Skeletal muscle cell (primary cell): Measurements from ENCODE around the gene HM13.
A peak's percentile ranks its signal among the peaks of the same experiment; 100 is the strongest.
"Not testable (repeated sequence)": the region's sequence is repeated elsewhere in the genome, so short reads cannot be mapped to it uniquely, and the experiment has no call there.

ENCODE experiments used
- DNase-seq: peaks from one replicate; pipeline ENCODE4 v3.0.0-alpha.2; 2010; ENCODE audit warnings: low read depth
- H3K4me3 ChIP-seq: 2 replicates; pipeline ENCODE4 v1.5.1; 2011; ENCODE audit warnings: low read depth, mild to moderate bottlenecking, control low read depth, low read length, moderate library complexity

Gene HM13

DNA sequence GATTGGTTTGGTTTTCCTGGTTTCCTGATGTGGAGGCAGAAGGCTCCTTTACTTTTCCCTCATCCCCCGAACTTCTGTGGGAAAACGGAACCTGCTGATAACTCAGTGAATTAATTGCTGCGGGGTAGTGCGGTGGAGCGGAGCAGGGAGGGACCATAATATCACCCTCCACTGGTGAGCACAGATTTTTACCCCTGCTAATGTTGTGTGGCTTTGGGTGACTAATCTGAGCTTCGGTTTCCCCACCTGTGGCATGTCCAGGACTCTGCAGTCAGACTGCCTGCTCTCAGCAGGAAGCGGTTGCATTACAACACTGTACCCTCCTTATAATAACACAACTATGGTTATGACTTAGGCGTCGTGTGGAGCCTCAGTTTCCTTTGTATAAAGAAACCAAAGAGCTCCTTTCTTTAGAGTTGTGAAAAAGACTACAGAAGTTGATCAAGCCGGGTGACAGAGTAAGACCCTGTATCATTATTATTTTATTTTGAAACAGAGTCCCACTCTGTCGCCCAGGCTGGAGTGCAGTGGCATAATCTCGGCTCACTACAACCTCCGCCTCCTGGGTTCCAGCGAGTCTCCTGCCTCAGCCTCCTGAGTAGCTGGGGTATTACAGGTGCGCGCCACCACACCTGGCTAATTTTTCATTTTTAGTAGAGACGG, 88.7 kb downstream of the HM13 start:
- H3K4me3 ChIP-seq: no peak overlapping the region
- DNase-seq: peak; percentile 69

DNA sequence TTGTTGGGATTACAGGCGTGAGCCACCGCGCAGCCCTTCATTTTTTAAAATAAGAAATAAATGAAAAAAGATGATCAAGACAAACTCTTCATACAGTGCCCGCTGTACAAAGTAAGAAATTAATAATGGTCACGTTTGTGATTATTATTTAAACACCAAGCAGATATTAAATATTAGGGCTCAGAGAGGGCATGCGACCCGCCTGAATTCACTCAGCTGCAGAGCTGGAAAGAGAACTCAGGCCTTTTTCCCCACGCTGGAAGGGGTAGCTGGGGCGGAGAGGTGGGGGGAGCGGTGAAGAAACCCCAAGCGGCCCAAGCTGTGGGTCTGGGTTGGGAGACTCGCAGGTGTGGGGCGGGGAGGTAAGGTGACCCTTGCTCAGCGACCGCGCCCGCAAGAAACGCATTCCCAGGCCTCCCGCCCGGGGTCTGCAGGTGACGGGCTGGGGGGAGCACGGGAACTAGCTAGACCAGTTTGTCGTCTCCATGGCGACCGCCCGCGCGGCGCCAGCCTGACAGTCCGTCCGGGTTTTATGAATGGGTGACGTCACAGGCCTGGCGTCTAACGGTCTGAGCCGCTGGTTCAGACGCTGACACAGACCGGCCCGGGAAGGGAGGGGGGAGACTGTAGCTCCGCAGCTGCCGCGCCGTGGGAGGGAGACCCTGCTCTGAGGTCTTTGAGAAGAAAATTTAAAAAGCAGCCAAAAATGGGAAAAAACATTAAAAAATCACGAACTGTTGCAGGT, 89.8 kb downstream of the HM13 start:
- peak overlapping the region; percentile 97 for H3K4me3 ChIP-seq
- peak; percentile 91 for DNase-seq

DNA sequence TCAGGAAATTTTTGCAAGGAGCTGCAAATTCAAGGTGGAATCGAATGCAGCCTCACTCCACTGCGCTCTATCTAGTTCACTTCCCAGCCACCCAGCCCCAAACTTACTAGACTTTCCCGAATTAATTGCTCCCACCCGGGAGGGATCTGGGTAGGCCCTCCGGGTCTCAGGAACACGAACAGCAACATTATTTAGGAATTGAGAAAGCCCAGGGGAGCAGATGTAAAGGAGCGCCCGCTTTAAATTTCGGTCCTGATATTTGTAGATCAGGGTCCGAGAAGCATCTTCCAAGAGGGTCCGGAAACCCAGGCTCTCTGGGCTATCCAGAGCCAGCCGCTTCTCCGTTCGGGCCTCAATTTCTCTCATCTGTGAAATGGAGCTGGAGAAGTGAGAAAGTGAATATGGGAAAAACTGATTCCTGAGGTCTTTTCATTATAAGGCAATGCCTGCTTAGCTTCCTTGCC, 90.4 kb downstream of the HM13 start:
- no peak for DNase-seq
- peak overlapping the region; percentile 97 for H3K4me3 ChIP-seq

DNA sequence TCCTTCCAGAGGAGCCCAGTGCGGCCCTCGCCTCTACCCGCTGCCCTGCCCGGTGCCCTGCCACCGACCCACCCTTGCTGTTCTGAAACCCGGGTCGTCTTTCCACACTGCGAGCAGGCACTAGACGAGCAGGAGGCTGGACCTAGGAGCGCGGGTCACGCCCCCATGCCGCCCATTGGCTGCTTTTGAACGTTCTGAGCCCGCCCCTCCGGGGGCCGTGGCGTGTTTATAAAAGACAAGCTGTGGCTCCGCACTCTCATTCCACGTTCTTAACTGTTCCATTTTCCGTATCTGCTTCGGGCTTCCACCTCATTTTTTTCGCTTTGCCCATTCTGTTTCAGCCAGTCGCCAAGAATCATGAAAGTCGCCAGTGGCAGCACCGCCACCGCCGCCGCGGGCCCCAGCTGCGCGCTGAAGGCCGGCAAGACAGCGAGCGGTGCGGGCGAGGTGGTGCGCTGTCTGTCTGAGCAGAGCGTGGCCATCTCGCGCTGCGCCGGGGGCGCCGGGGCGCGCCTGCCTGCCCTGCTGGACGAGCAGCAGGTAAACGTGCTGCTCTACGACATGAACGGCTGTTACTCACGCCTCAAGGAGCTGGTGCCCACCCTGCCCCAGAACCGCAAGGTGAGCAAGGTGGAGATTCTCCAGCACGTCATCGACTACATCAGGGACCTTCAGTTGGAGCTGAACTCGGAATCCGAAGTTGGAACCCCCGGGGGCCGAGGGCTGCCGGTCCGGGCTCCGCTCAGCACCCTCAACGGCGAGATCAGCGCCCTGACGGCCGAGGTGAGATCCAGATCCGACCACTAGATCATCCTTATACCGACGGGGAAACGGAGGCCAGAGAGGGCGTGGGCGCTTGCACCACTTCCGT, 91.0 kb downstream of the HM13 start, which contains the start of gene ID1:
Gene ID1 (plus strand): TSS at position 259 of the 871 bp plus-strand sequence. CDS start 99 bp downstream, at position 358.
- peak within 1 kb of the TSS; percentile 97 for H3K4me3 ChIP-seq

DNA sequence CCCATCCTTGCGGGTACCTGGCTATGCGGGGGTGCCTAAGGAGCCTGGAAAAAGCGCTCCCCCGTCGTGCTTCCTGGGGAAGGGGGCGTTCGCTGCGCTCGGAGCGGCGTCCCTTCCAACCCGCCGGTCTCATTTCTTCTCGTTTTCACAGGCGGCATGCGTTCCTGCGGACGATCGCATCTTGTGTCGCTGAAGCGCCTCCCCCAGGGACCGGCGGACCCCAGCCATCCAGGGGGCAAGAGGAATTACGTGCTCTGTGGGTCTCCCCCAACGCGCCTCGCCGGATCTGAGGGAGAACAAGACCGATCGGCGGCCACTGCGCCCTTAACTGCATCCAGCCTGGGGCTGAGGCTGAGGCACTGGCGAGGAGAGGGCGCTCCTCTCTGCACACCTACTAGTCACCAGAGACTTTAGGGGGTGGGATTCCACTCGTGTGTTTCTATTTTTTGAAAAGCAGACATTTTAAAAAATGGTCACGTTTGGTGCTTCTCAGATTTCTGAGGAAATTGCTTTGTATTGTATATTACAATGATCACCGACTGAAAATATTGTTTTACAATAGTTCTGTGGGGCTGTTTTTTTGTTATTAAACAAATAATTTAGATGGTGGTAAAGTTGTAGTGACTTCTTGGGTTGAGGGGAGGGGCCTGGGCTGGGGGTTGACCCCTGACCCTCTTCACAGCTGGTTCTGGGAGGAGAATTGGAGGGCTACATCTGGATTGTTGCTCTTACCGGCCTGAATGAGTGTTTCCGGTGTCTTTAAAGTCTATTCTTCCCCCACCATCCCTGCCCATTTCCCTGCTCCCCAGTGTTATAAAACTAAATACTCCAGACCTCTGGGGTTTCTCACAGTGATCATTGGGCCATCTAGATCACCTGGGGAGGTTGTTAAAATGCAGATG, 91.9 kb downstream of the HM13 start:
- no peak for DNase-seq
- peak overlapping the region; percentile 97 for H3K4me3 ChIP-seq

More for the DNA sequence above, 91.0 kb downstream of the HM13 start, which contains the start of gene ID1:
- DNase-seq: peak; percentile 87

DNA sequence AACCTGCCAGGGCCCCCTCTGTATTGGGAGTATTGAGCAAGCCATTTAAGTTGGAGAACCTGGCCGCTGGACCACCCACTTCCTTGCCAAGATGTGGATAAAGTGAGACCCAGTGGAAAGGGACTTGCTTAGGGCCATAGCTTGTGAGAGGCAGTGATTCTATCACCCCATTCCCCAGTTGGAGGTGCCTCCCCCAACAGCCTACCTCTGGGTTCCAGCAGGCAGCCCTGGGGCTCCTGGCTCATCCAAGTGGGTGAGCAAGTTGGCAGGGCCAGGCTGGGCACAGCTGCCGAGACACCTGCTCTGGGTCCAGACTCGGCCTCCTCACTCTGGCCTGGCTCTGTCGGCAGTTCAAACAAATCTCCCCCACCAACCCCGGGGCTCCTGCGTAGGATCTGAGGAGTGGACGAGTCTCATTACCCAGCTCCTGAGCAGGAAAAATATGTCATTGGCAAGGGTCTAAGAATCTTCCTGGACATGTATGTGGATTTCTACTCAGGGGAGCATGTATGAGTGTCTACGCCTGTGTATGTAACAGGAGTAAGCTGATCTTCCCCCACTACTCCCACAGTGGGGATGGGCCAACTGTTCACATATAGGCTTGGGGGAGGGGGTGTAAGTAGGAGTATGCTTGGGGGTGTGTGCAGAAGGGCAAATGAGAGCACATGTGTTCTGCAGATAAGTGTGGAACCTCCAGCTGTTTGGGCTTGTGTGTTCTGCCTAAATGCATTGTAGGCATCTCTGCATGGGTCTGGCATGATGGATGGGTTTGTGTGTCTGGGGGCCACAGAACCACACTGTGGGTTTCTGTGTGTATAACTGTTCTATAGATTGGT, 92.8 kb downstream of the HM13 start:
- H3K4me3 ChIP-seq: peak overlapping the region; percentile 97
- peak; percentile 73 for DNase-seq

DNA sequence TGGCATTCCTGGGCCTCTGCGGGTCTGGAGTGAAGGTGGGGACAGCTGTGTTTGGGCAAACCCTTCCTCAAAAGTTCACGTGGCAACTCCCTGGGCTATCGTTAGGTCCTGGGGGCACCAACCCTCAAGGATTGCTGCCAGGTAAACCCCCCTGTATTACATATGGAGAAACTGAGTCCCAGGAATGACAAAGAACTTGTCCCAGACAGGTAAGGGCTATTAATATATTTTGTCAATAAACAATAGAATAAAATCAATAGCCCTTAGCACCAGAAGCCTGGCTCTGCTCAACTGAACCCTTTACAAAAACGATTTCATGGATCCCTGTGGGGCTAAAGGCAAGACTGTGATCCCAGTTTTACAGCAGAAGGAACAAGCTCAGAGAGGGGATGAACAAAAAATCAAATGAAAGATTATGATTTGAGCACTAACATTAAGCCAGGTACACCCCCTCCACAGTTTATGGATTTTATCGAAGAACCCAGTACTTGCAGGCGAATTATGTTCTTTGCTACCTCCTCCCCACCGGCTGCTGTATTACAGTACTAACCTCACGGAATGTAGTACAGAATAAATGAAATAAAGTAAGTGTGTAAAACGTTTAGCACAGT, 93.5 kb downstream of the HM13 start:
- no peak for DNase-seq

DNA sequence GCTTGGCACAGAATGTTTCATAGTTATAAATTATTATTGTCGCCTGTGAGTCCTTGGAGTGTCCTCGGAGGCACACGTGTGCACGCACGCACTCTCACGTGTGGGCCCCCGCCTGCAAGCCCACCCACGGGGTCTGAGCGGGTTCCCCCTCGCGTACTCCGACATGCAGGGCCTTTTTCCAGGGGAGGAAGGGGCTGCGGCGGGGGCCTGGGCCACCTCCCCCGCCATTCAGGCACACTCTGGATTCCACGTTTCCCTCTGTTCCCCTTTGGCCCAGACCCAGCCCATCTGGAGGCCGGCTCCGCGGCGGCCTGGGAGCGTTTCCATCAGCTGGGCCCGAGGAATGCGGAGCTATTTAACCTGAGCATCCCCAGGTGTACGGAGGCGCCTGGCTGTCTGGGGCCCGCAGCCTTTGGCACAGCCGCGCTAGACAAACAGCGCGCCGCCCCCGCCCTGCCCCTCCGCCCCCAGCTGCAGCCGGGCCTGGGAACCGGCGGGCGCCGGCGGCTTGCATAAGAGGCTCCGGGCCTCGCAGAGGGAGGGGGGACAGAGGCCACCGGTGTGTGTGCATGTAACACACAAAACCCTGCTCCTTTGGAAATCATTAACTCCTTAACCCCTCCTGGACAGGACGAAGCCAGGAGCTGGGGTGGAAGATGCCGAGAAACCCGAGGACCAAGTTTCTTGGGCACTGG, 94.2 kb downstream of the HM13 start:
- peak overlapping the region; percentile 10 for H3K4me3 ChIP-seq
- peak; percentile 61 for DNase-seq

More for the DNA sequence above, 93.5 kb downstream of the HM13 start:
- peak overlapping the region; percentile 97 for H3K4me3 ChIP-seq

DNA sequence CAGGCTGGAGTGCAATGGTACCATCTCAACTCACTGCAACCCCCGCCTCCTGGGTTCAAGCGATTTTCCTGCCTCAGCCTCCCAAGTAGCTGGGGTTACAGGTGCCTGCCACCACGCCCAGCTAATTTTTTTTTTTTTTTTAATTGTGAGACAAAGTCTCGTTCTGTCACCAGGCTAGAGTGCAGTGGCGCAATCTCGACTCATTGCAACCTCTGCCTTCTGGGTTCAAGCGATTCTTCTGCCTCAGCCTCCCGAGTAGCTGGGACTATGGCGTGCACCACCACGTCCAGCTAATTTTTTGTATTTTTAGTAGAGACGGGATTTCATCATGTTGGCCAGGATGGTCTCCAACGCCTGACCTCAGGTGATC, 98.0 kb downstream of the HM13 start:
- DNase-seq, H3K4me3 ChIP-seq: not testable (repeated sequence)

DNA sequence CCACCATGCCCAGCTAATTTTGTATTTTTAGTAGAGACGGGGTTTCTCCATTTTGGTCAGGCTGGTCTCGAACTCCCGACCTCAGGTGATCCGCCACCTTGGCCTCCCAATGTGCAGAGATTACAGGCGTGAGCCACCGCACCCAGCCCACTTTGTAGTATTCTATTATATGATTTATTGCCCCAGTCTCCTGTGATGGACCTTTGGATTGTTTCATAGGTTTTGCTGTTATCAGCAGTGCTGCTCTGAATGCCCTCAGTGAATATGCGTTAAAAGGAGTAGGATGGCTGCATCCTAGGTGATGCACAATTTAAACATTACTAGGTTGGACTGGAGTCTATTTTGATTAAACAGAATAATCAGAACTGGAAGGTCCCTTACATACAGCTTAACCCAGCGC, 101.2 kb downstream of the HM13 start:
- no peak for DNase-seq
- H3K4me3 ChIP-seq: no peak overlapping the region

DNA sequence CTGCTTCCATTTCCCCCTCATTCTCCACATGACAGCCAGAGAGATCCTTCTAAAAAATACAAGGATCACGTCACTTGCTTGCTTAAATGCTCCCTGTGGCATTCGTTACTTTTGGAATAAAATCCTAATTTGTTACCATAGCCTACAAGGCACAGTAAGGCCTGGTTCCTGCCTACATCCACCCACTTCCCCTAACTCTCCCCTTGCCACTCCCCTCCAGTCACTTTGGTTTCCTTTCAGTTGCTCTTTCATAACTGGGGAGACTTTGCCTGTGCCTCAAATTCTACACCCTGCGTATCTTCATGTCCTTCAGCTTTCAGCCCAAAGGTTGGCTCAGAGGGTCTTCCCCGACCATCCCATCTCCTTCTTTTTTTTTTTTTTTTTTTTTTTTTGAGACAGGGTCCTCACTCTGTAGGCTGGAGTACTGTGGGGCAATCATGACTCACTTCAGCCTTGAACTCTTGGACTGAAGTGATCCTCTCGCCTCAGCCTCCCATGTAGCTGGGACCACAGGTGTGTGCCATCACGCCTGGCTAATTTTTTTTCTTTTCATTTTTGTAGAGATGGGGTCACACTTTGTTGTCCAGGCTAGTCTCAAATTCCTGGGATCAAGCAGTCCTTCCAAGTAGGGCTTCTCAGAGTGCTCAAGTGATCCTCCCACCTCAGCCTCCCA, 103.3 kb downstream of the HM13 start:
- DNase-seq: no peak
- H3K4me3 ChIP-seq: no peak overlapping the region
